DOHH2 (cell line): ENCODE results near the gene MYBL2.
A peak's percentile ranks its signal among the peaks of the same experiment; 100 is the strongest.

ENCODE experiments used
- H3F3A ChIP-seq: fragments of 200-600 bp; sonication (generic), shearing (Covaris generic); 2 replicates; pipeline ENCODE4 v1.6.0; 2016; ENCODE audit warnings: antibody characterized with exemption, mild to moderate bottlenecking; ENCODE audit not compliant: control insufficient read depth, insufficient read depth
- H3K27ac ChIP-seq: fragments of 200-600 bp; sonication (generic); 2 replicates; pipeline ENCODE4 v1.5.1; 2014; ENCODE audit warnings: low read depth, mild to moderate bottlenecking, low read length, moderate library complexity
- H3K27me3 ChIP-seq: fragments of 200-600 bp; sonication (generic); 2 replicates; pipeline ENCODE4 v1.6.1; 2014; ENCODE audit warnings: mild to moderate bottlenecking, low read length, mixed read lengths; ENCODE audit not compliant: control insufficient read depth
- H3K36me3 ChIP-seq: fragments of 200-600 bp; sonication (generic); 2 replicates; pipeline ENCODE4 v1.6.1; 2014; ENCODE audit warnings: mild to moderate bottlenecking, low read length, moderate library complexity, mixed read lengths; ENCODE audit not compliant: control insufficient read depth
- H3K4me1 ChIP-seq: fragments of 200-600 bp; sonication (generic); 2 replicates; pipeline ENCODE4 v1.6.1; 2014; ENCODE audit warnings: mild to moderate bottlenecking, low read length, mixed read lengths; ENCODE audit not compliant: control insufficient read depth
- H3K4me2 ChIP-seq: fragments of 200-600 bp; sonication (generic); 2 replicates; pipeline ENCODE4 v1.6.0; 2014; ENCODE audit warnings: mild to moderate bottlenecking, low read length, moderate library complexity
- H3K4me3 ChIP-seq: fragments of 200-600 bp; sonication (generic); 2 replicates; pipeline ENCODE4 v1.5.1; 2014; ENCODE audit warnings: mild to moderate bottlenecking, low read length, mixed read lengths
- H3K79me2 ChIP-seq: fragments of 200-600 bp; sonication (generic); 2 replicates; pipeline ENCODE4 v1.6.1; 2014; ENCODE audit warnings: mild to moderate bottlenecking, low read length, mixed read lengths; ENCODE audit not compliant: control insufficient read depth
- H3K9me2 ChIP-seq: fragments of 200-600 bp; sonication (generic); replicated peaks from 2 replicates; pipeline ENCODE4 v1.6.1; 2014; ENCODE audit warnings: mild to moderate bottlenecking, low read length, mixed read lengths; ENCODE audit not compliant: control insufficient read depth
- H3K9me3 ChIP-seq: fragments of 200-600 bp; sonication (generic); 2 replicates; pipeline ENCODE4 v1.6.1; 2014; ENCODE audit warnings: antibody characterized with exemption, low read length, mixed read lengths; ENCODE audit not compliant: control insufficient read depth, insufficient read depth
- H4K20me1 ChIP-seq: fragments of 200-600 bp; sonication (generic); 2 replicates; pipeline ENCODE4 v1.6.0; 2014; ENCODE audit warnings: low read depth, mild to moderate bottlenecking, antibody characterized with exemption, low read length, moderate library complexity; ENCODE audit not compliant: control insufficient read depth, insufficient read depth
- CTCF ChIP-seq: fragments of 200-600 bp; sonication (generic); IDR thresholded peaks from one replicate; pipeline ENCODE4 v1.5.1; 2014; ENCODE audit warnings: antibody characterized with exemption, mild to moderate bottlenecking, low read depth, low read length; ENCODE audit not compliant: poor library complexity, severe bottlenecking
- EZH2phosphoT487 ChIP-seq: fragments of 200-600 bp; sonication (generic); IDR thresholded peaks from 2 replicates; pipeline ENCODE4 v1.6.1; 2017; ENCODE audit warnings: borderline replicate concordance, mild to moderate bottlenecking, antibody characterized with exemption, low read length, moderate library complexity, mixed read lengths

The MYBL2 gene

DNA sequence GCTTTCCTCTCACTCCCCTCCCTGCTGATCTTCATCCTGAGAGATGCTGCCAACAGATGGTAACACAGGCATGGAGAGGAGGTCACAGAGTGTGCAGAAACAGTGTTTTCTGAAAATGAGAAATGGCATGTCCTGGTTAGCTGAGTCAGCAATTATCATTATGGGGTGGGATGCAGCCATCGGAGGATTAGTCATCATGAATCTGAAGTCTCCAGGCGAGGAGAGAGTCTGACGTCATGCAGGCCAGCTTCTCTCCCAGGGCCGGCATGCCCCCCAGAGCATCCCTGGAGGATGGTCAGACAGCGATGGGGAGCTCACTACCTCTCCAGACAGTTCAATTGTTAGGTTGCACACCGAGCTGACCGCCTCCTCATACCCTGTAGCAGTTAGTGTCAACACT is 64.6 kb downstream of the MYBL2 start:
- Histone ChIP-seq H4K20me1 (no peaks in the 10 kb centered on the region), H3K9me2 (no peaks in the 10 kb centered on the region), H3F3A (no peaks in the 10 kb centered on the region), H3K27me3 (no peaks in the 10 kb centered on the region), H3K4me1 (peaks cover 38% of the 10 kb centered on the region), H3K9me3 (no peaks in the 10 kb centered on the region), H3K36me3 (no peaks in the 10 kb centered on the region), H3K4me2 (no peak overlapping the region), H3K79me2 (no peaks in the 10 kb centered on the region), H3K27ac (no peak overlapping the region), H3K4me3 (no peak overlapping the region)
- TF ChIP-seq EZH2phosphoT487: no peak
- TF ChIP-seq CTCF: no peak

GRCh38 chr20:43731927-43732326 is 65.0 kb downstream of the MYBL2 start:
- Histone ChIP-seq H3K4me3 (0 out of 2 replicates have a peak overlapping the region, but pooled peaks have one; percentile 64), H3K4me1 (peaks cover 38% of the 10 kb centered on the region)

GRCh38 chr20:43736588-43737158 is 69.8 kb downstream of the MYBL2 start:
- no peak overlapping the region for H3K4me3 ChIP-seq
- no peaks in the 10 kb centered on the region for H3K27me3 ChIP-seq
- H3K4me2 ChIP-seq: no peak overlapping the region
- no peak overlapping the region for H3K27ac ChIP-seq
- H3F3A ChIP-seq: no peaks in the 10 kb centered on the region
- H3K9me3 ChIP-seq: no peaks in the 10 kb centered on the region
- H3K4me1 ChIP-seq: peaks cover 25% of the 10 kb centered on the region
- H3K79me2 ChIP-seq: no peaks in the 10 kb centered on the region
- H3K36me3 ChIP-seq: no peaks in the 10 kb centered on the region
- H4K20me1 ChIP-seq: no peaks in the 10 kb centered on the region
- no peaks in the 10 kb centered on the region for H3K9me2 ChIP-seq
- TF ChIP-seq CTCF (no peak), EZH2phosphoT487 (no peak)

More at GRCh38 chr20:43731927-43732326, 65.0 kb downstream of the MYBL2 start:
- H3K9me3 ChIP-seq: no peaks in the 10 kb centered on the region
- no peak overlapping the region for H3K27ac ChIP-seq
- H3K27me3 ChIP-seq: no peaks in the 10 kb centered on the region
- H3K36me3 ChIP-seq: no peaks in the 10 kb centered on the region
- no peaks in the 10 kb centered on the region for H3F3A ChIP-seq
- no peaks in the 10 kb centered on the region for H4K20me1 ChIP-seq
- H3K9me2 ChIP-seq: no peaks in the 10 kb centered on the region
- H3K79me2 ChIP-seq: no peaks in the 10 kb centered on the region
- peak overlapping the region; percentile 73; the same call in 1 of the 2 replicates for H3K4me2 ChIP-seq
- TF ChIP-seq CTCF: no peak
- no peak for TF ChIP-seq EZH2phosphoT487
